CD4-positive, alpha-beta T cell (primary cell): ENCODE data around the gene DUSP28. TPM values are rescaled to one million over a fixed set of nuclear protein-coding genes. Genes with fewer than 3 reads are reported as not detected.

Source experiments
- ATAC-seq: fragments of 200-7000 bp; cut with Tn5 transposase; one replicate; pipeline ENCODE4 v1.10.0; 2022; ENCODE audit warnings: mild to moderate bottlenecking; ENCODE audit not compliant: poor library complexity
- CTCF ChIA-PET: fragments of 350-600 bp; sonication (Branson Sonifier 250); formaldehyde crosslinking; loops from one replicate; lab custom pipeline; 2021; ENCODE audit warnings: antibody characterized with exemption, inconsistent platforms; lab: Charles Lee
- POLR2A ChIA-PET: fragments of 350-600 bp; sonication (Branson Sonifier 250); formaldehyde crosslinking; loops from one replicate; lab custom pipeline; 2021; ENCODE audit warnings: antibody characterized with exemption, inconsistent platforms; lab: Charles Lee
- DNase-seq, 14 experiments: peaks; one replicate each; pipeline ENCODE4 v3.0.0-alpha.2; 2013 to 2020; ENCODE audit warnings: mixed read lengths in 2 of 14
- H3K27ac ChIP-seq, 2 donors: one replicate each; pipeline versions ENCODE4 v1.5.1 to v1.7.0; 2013; ENCODE audit warnings: low read length in 2 of 2, low read depth in 1 of 2, mild to moderate bottlenecking in 1 of 2
- H3K27me3 ChIP-seq, 2 experiments: 1 replicate in 1 of 2; 2 replicates in 1 of 2; pipeline versions ENCODE4 v1.6.1 to v1.7.0; 2013; ENCODE audit warnings: low read length in 2 of 2, control low read depth in 1 of 2, mild to moderate bottlenecking in 1 of 2, moderate library complexity in 1 of 2; ENCODE audit not compliant: insufficient read depth in 2 of 2, control insufficient read depth in 1 of 2
- H3K36me3 ChIP-seq: one replicate; pipeline ENCODE4 v1.6.1; 2013; ENCODE audit warnings: low read length, control low read depth; ENCODE audit not compliant: insufficient read depth
- H3K4me1 ChIP-seq: one replicate; pipeline ENCODE4 v1.6.1; 2013; ENCODE audit warnings: low read length, control low read depth; ENCODE audit not compliant: insufficient read depth
- H3K4me3 ChIP-seq: one replicate; pipeline ENCODE4 v1.5.1; 2013; ENCODE audit warnings: mild to moderate bottlenecking, low read length, moderate library complexity
- H3K9me3 ChIP-seq, 2 experiments: 1 replicate in 1 of 2; 2 replicates in 1 of 2; pipeline versions ENCODE4 v1.6.1 to v1.7.0; 2013; ENCODE audit warnings: low read length in 2 of 2, mild to moderate bottlenecking in 2 of 2, control low read depth in 1 of 2, moderate library complexity in 1 of 2; ENCODE audit not compliant: control insufficient read depth in 1 of 2, insufficient read depth in 1 of 2
- H3K27ac Mint-ChIP-seq: one replicate; pipeline ENCODE4 v1.8.0; 2020; ENCODE audit warnings: mixed read lengths
- H3K27me3 Mint-ChIP-seq: one replicate; pipeline ENCODE4 v1.8.0; 2021; ENCODE audit warnings: mixed read lengths
- H3K36me3 Mint-ChIP-seq: one replicate; pipeline ENCODE4 v1.8.0; 2021; ENCODE audit warnings: low read depth, mixed read lengths
- H3K4me1 Mint-ChIP-seq: one replicate; pipeline ENCODE4 v1.8.0; 2021; ENCODE audit warnings: low read depth, mixed read lengths
- H3K4me3 Mint-ChIP-seq: one replicate; pipeline ENCODE4 v1.8.0; 2020; ENCODE audit warnings: mild to moderate bottlenecking, mixed read lengths
- H3K9me3 Mint-ChIP-seq: one replicate; pipeline ENCODE4 v1.8.0; 2020; ENCODE audit warnings: mixed read lengths
- intact Hi-C, 2 experiments: fragments of 100-400 bp; cut with DNase I in 1 of 2; cut with micrococcal nuclease in 1 of 2; formaldehyde crosslinking; loops; one replicate each; pipeline versions ENCODE4 v1.15.1 to v1.9.0; 2023 to 2025; cut with DNase I, micrococcal nuclease
- total RNA-seq, 174 experiments: library from RNA in 2 of 174; stranded (reverse) in 2 of 174; gene quantifications; one replicate each; pipeline ENCODE4 v1.2.3 and lab custom pipeline; 2021 to 2026
- TF ChIP-seq, protein P1 (sequence below): fragments of 200-600 bp; IDR thresholded peaks from one replicate; pipeline ENCODE4 v1.8.0; 2022; ENCODE audit warnings: antibody characterized with exemption, mild to moderate bottlenecking

DUSP28 gene
- total RNA-seq, 2 experiments from 2014 or later, result 18.3 to 18.9 TPM

DNA sequence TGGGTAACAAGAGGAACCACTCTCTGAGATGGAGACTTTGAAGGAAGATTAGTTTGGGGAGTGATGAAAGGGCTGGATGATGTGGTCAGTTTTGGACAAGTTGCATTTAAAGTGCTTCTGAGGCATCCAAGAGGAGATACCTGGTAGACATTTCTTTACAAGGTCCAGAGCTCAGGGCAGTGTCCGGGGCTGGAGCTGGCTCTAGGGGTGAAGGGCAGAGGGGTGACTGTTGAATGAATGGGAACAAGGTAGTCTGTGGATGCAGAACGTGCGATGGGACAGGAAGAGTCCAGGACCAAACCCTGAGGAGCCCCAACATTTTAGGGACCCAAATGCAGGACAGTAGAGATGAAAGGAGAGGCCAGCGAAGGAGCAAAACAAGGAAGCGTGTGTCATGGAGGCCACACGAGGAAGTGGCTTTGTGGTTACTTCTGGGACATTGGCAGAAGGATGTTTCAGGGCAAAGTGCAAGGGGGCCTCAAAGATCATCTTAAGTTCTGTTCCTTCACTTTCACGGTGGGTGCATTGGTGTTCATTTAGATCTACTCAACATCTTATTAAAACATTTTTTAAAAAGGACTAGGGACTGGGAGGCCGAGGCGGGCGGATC, 51.5 kb downstream of the DUSP28 start:
- peaks cover 19% of the 10 kb centered on the region for H3K4me1 ChIP-seq
- Mint-ChIP-seq H3K36me3 (peaks cover 7% of the 10 kb centered on the region), H3K27ac (no peak overlapping the region), H3K4me3 (no peak overlapping the region), H3K9me3 (no peaks in the 10 kb centered on the region), H3K27me3 (no peaks in the 10 kb centered on the region), H3K4me1 (peaks cover 8% of the 10 kb centered on the region)
- H3K27ac ChIP-seq, result no peak overlapping the region
- TF ChIP-seq, protein P1, sequence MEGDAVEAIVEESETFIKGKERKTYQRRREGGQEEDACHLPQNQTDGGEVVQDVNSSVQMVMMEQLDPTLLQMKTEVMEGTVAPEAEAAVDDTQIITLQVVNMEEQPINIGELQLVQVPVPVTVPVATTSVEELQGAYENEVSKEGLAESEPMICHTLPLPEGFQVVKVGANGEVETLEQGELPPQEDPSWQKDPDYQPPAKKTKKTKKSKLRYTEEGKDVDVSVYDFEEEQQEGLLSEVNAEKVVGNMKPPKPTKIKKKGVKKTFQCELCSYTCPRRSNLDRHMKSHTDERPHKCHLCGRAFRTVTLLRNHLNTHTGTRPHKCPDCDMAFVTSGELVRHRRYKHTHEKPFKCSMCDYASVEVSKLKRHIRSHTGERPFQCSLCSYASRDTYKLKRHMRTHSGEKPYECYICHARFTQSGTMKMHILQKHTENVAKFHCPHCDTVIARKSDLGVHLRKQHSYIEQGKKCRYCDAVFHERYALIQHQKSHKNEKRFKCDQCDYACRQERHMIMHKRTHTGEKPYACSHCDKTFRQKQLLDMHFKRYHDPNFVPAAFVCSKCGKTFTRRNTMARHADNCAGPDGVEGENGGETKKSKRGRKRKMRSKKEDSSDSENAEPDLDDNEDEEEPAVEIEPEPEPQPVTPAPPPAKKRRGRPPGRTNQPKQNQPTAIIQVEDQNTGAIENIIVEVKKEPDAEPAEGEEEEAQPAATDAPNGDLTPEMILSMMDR, result no peak
- intact Hi-C loops, result no loop called here
- H3K27me3 ChIP-seq, result no peaks in the 10 kb centered on the region
- peaks cover 1 to 8% of the 10 kb centered on the region in 2 experiments for H3K9me3 ChIP-seq
- ATAC-seq (no peak), DNase-seq (peak in 3 of 14 experiments; percentile 34 to 45 (median 43))
- no peaks in the 10 kb centered on the region for H3K36me3 ChIP-seq
- H3K4me3 ChIP-seq, result no peak overlapping the region
- POLR2A ChIA-PET, result no interaction called here
- CTCF ChIA-PET, result no interaction called here

Other genes starting within 250 kb of the DUSP28 start
- gene GPC1, start 124.7 kb upstream of the DUSP28 start, total RNA-seq, result under 1 TPM; 0.58 to 0.98 TPM
- gene ANKMY1, start 2.4 kb upstream of the DUSP28 start, total RNA-seq, result 10 to 100 TPM; 25.7 to 26.2 TPM
- gene RNPEPL1, start 8.1 kb downstream of the DUSP28 start, total RNA-seq, result 10 to 100 TPM; 73.0 to 78.8 TPM
- gene CAPN10, start 26.4 kb downstream of the DUSP28 start, total RNA-seq, result 10 to 100 TPM; 40.6 to 42.1 TPM
- 1 to 10 TPM; 7.1 to 7.2 TPM for gene GPR35, start 65.1 kb downstream of the DUSP28 start, total RNA-seq
- gene AQP12B, start 122.5 kb downstream of the DUSP28 start, total RNA-seq, result not detected
- not detected for gene AQP12A, start 131.5 kb downstream of the DUSP28 start, total RNA-seq